Nephron (organoid): Measurements from ENCODE around the gene WDR7.

Experiments used
- H3K27ac Mint-ChIP-seq, 3 experiments: 2 replicates each; pipeline ENCODE4 v1.8.0; 2020; ENCODE audit warnings: mixed read lengths in 3 of 3, mild to moderate bottlenecking in 2 of 3, moderate library complexity in 1 of 3
- H3K27me3 Mint-ChIP-seq: 2 replicates; pipeline ENCODE4 v1.8.0; 2021; ENCODE audit warnings: low read depth, mild to moderate bottlenecking, moderate library complexity, mixed read lengths
- H3K36me3 Mint-ChIP-seq: 2 replicates; pipeline ENCODE4 v1.8.0; 2020; ENCODE audit warnings: low read depth, mixed read lengths
- H3K4me1 Mint-ChIP-seq: 2 replicates; pipeline ENCODE4 v1.8.0; 2020; ENCODE audit warnings: mixed read lengths
- H3K4me3 Mint-ChIP-seq, 3 experiments: 2 replicates each; pipeline ENCODE4 v1.8.0; 2020; ENCODE audit warnings: mild to moderate bottlenecking in 3 of 3, mixed read lengths in 3 of 3, moderate library complexity in 2 of 3
- H3K9me3 Mint-ChIP-seq: 2 replicates; pipeline ENCODE4 v1.8.0; 2020; ENCODE audit warnings: mixed read lengths
- CTCF ChIP-seq, 3 experiments: fragments of 200-600 bp; sonication (generic); IDR thresholded peaks; one replicate each; pipeline ENCODE4 v1.5.0; 2021; ENCODE audit warnings: antibody characterized with exemption in 3 of 3; ENCODE audit not compliant: unreplicated experiment in 3 of 3

Gene WDR7

GRCh38 chr18:56934131-56934530 lies 283.0 kb downstream of the WDR7 start:
- TF ChIP-seq CTCF (IDR thresholded peaks at IDR 0.05; ENCODE audit: unreplicated experiment in 3 of 3) = no peak
- Mint-ChIP-seq H3K27me3 (no peaks in the 10 kb centered on the region), H3K4me3 (no peak overlapping the region), H3K27ac (no peak overlapping the region), H3K4me1 (no peaks in the 10 kb centered on the region), H3K36me3 (no peaks in the 10 kb centered on the region), H3K9me3 (no peaks in the 10 kb centered on the region)

DNA sequence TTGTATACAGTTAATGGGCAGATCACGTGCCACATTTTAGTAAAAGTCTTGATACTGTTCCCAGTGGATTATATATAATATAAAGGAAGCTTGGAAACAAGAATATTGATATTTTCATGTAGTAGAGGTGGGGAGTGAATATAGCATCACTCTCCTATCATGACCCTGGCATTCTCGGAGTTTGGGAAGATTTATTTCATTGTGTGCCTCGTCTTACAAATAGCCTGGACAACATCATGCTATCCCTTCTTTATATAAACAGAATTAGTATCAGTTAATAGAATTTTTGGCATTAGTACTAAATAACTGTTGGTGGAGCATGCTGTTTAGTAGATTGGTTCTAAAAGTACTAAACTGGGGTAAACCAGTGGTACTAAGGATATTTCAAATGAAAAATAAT lies 283.7 kb downstream of the WDR7 start:
- Mint-ChIP-seq H3K4me1 (no peaks in the 10 kb centered on the region), H3K4me3 (no peak overlapping the region), H3K36me3 (no peaks in the 10 kb centered on the region), H3K27me3 (no peaks in the 10 kb centered on the region), H3K27ac (no peak overlapping the region), H3K9me3 (no peaks in the 10 kb centered on the region)
- no peak for TF ChIP-seq CTCF (IDR thresholded peaks at IDR 0.05; ENCODE audit: unreplicated experiment in 3 of 3)

GRCh38 chr18:56935434-56936040 lies 284.4 kb downstream of the WDR7 start:
- Mint-ChIP-seq H3K27ac (no peak overlapping the region), H3K9me3 (no peaks in the 10 kb centered on the region), H3K36me3 (no peaks in the 10 kb centered on the region), H3K27me3 (no peaks in the 10 kb centered on the region), H3K4me1 (no peaks in the 10 kb centered on the region), H3K4me3 (no peak overlapping the region)
- TF ChIP-seq CTCF (IDR thresholded peaks at IDR 0.05; ENCODE audit: unreplicated experiment in 3 of 3) = no peak

- H3K9me3 Mint-ChIP-seq = no peaks in the 10 kb centered on the region
- H3K4me1 Mint-ChIP-seq = no peaks in the 10 kb centered on the region
- H3K36me3 Mint-ChIP-seq = no peaks in the 10 kb centered on the region
- no peaks in the 10 kb centered on the region for H3K27me3 Mint-ChIP-seq
- no peak overlapping the region for H3K4me3 Mint-ChIP-seq
- no peak for TF ChIP-seq CTCF (IDR thresholded peaks at IDR 0.05; ENCODE audit: unreplicated experiment in 3 of 3)
- no peak overlapping the region for H3K27ac Mint-ChIP-seq
Measured at GRCh38 chr18:56936457-56936856, 285.3 kb downstream of the WDR7 start.

DNA sequence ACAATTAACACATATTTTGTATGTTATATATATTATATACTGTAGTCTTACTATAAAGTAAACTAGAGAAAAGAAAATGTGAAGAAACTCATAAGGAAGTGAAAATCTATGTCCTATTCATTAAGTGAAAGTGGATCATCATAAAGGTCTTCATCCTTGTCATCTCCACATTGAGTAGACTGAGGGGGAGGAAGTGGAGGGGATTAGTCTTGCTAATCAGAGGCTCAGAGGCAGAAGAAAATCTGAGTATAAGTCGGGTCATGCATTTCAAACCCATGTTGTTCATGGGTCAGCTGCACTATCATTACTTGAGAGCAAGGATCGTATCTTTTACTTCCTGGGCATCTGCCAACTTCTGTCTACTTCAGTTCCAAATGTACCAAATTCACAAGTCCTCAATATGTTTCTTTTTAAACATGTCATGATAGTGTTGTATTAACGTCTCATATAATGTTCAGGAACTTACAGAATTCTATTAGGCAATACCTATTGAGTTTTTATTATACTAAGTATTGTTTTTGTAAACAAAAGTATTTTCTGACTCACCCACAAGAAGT lies 286.8 kb downstream of the WDR7 start:
- Mint-ChIP-seq H3K27me3 (no peaks in the 10 kb centered on the region), H3K4me3 (no peak overlapping the region), H3K4me1 (no peaks in the 10 kb centered on the region), H3K36me3 (no peaks in the 10 kb centered on the region), H3K9me3 (no peaks in the 10 kb centered on the region), H3K27ac (no peak overlapping the region)
- TF ChIP-seq CTCF (IDR thresholded peaks at IDR 0.05; ENCODE audit: unreplicated experiment in 3 of 3) = no peak
